ENCODE results near the gene PIK3R4.

Gene PIK3R4

DNA sequence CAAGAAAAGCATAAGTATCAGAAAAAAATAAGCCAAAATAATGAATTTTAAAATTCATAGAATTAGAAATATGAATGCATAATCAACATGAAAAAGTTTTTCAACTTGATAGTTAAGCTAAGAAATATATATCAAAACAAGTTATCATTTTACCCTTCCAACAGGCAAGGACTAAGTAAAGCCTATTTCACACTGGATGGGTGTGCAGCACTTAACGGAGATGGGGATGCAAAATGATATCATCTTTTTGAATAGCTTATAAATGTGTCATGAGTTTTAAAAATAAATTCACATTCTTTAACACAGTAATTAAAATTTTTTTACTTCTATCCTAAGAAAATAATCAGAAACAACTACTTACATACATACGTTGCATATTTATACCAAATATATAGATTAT, 20.9 kb downstream of the PIK3R4 start:
- Histone ChIP-seq H3K36me3 (ENCODE audit: control insufficient read depth in 1 of 2, insufficient read depth in 2 of 2, low read length in 2 of 2) (peaks cover 0 to 3% of the 10 kb centered on the region in 2 donors), H3K9ac (ENCODE audit: low read depth in 1 of 2, low read length in 2 of 2) (no peak overlapping the region), H3K9me3 (ENCODE audit: control insufficient read depth in 1 of 2, low read length in 2 of 2) (no peaks in the 10 kb centered on the region), H3K27me3 (ENCODE audit: control insufficient read depth in 1 of 2, insufficient read depth in 2 of 2, low read length in 2 of 2) (no peaks in the 10 kb centered on the region), H3K4me1 (ENCODE audit: control insufficient read depth in 1 of 2, insufficient read depth in 2 of 2, low read length in 2 of 2) (peaks cover 0 to 4% of the 10 kb centered on the region in 2 donors), H3K27ac (ENCODE audit: low read depth, low read length) (no peak overlapping the region), H3K4me3 (ENCODE audit: low read depth in 1 of 2, low read length in 2 of 2) (no peak overlapping the region)

GRCh38 chr3:130715616-130716015, 31.0 kb downstream of the PIK3R4 start:
- Histone ChIP-seq H3K36me3 (ENCODE audit: control insufficient read depth in 1 of 2, insufficient read depth in 2 of 2, low read length in 2 of 2) (peaks cover 2 to 12% of the 10 kb centered on the region in 2 donors), H3K9me3 (ENCODE audit: control insufficient read depth in 1 of 2, low read length in 2 of 2) (no peaks in the 10 kb centered on the region), H3K4me3 (ENCODE audit: low read depth in 1 of 2, low read length in 2 of 2) (no peak overlapping the region), H3K9ac (ENCODE audit: low read depth in 1 of 2, low read length in 2 of 2) (no peak overlapping the region), H3K4me1 (ENCODE audit: control insufficient read depth in 1 of 2, insufficient read depth in 2 of 2, low read length in 2 of 2) (no peaks in the 10 kb centered on the region), H3K27me3 (ENCODE audit: control insufficient read depth in 1 of 2, insufficient read depth in 2 of 2, low read length in 2 of 2) (no peaks in the 10 kb centered on the region), H3K27ac (ENCODE audit: low read depth, low read length) (no peak overlapping the region)

GRCh38 chr3:130712718-130713423, 33.8 kb downstream of the PIK3R4 start:
- Histone ChIP-seq H3K27me3 (ENCODE audit: control insufficient read depth in 1 of 2, insufficient read depth in 2 of 2, low read length in 2 of 2) (no peaks in the 10 kb centered on the region), H3K4me1 (ENCODE audit: control insufficient read depth in 1 of 2, insufficient read depth in 2 of 2, low read length in 2 of 2) (no peaks in the 10 kb centered on the region), H3K9me3 (ENCODE audit: control insufficient read depth in 1 of 2, low read length in 2 of 2) (no peaks in the 10 kb centered on the region), H3K27ac (ENCODE audit: low read depth, low read length) (no peak overlapping the region), H3K36me3 (ENCODE audit: control insufficient read depth in 1 of 2, insufficient read depth in 2 of 2, low read length in 2 of 2) (peaks cover 2 to 12% of the 10 kb centered on the region in 2 donors), H3K4me3 (ENCODE audit: low read depth in 1 of 2, low read length in 2 of 2) (no peak overlapping the region), H3K9ac (ENCODE audit: low read depth in 1 of 2, low read length in 2 of 2) (no peak overlapping the region)

GRCh38 chr3:130711565-130712324, 34.9 kb downstream of the PIK3R4 start:
- no peak overlapping the region for H3K9ac ChIP-seq (ENCODE audit: low read depth in 1 of 2, low read length in 2 of 2)
- H3K4me3 ChIP-seq (ENCODE audit: low read depth in 1 of 2, low read length in 2 of 2) = no peak overlapping the region
- H3K27me3 ChIP-seq (ENCODE audit: control insufficient read depth in 1 of 2, insufficient read depth in 2 of 2, low read length in 2 of 2) = no peaks in the 10 kb centered on the region
- no peaks in the 10 kb centered on the region for H3K4me1 ChIP-seq (ENCODE audit: control insufficient read depth in 1 of 2, insufficient read depth in 2 of 2, low read length in 2 of 2)
- H3K36me3 ChIP-seq (ENCODE audit: control insufficient read depth in 1 of 2, insufficient read depth in 2 of 2, low read length in 2 of 2) = peaks cover 2 to 16% of the 10 kb centered on the region in 2 donors
- no peaks in the 10 kb centered on the region for H3K9me3 ChIP-seq (ENCODE audit: control insufficient read depth in 1 of 2, low read length in 2 of 2)
- no peak overlapping the region for H3K27ac ChIP-seq (ENCODE audit: low read depth, low read length)

GRCh38 chr3:130709671-130710070, 37.0 kb downstream of the PIK3R4 start:
- Histone ChIP-seq H3K27me3 (ENCODE audit: control insufficient read depth in 1 of 2, insufficient read depth in 2 of 2, low read length in 2 of 2) (no peaks in the 10 kb centered on the region), H3K4me3 (ENCODE audit: low read depth in 1 of 2, low read length in 2 of 2) (no peak overlapping the region), H3K27ac (ENCODE audit: low read depth, low read length) (no peak overlapping the region), H3K4me1 (ENCODE audit: control insufficient read depth in 1 of 2, insufficient read depth in 2 of 2, low read length in 2 of 2) (no peaks in the 10 kb centered on the region), H3K9me3 (ENCODE audit: control insufficient read depth in 1 of 2, low read length in 2 of 2) (no peaks in the 10 kb centered on the region), H3K36me3 (ENCODE audit: control insufficient read depth in 1 of 2, insufficient read depth in 2 of 2, low read length in 2 of 2) (peaks cover 6 to 14% of the 10 kb centered on the region in 2 donors), H3K9ac (ENCODE audit: low read depth in 1 of 2, low read length in 2 of 2) (no peak overlapping the region)

GRCh38 chr3:130707902-130708601, 38.6 kb downstream of the PIK3R4 start:
- Histone ChIP-seq H3K36me3 (ENCODE audit: control insufficient read depth in 1 of 2, insufficient read depth in 2 of 2, low read length in 2 of 2) (peaks cover 11 to 21% of the 10 kb centered on the region in 2 donors), H3K9me3 (ENCODE audit: control insufficient read depth in 1 of 2, low read length in 2 of 2) (no peaks in the 10 kb centered on the region)

DNA sequence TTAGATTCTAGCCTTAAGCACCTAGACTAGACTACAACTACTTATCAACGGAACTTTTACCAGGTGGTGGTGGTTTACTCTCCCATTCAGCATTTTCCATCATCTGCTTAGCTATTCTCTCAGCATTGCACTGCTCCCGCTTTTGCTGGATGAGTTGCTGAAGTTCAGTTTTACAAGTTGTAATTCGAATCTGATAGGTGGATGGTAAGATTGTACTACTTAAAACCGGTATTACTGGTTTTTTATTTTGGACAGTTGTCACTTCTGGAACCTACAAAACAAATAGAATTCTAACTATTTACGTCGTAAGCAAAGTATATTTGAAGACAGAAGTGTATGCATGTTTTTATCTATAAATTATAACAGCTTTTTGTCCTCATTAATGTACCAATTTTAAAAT, 41.1 kb downstream of the PIK3R4 start:
- Histone ChIP-seq H3K27me3 (ENCODE audit: control insufficient read depth in 1 of 2, insufficient read depth in 2 of 2, low read length in 2 of 2) (no peaks in the 10 kb centered on the region), H3K27ac (ENCODE audit: low read depth, low read length) (no peak overlapping the region), H3K36me3 (ENCODE audit: control insufficient read depth in 1 of 2, insufficient read depth in 2 of 2, low read length in 2 of 2) (peaks cover 11 to 29% of the 10 kb centered on the region in 2 donors), H3K9ac (ENCODE audit: low read depth in 1 of 2, low read length in 2 of 2) (no peak overlapping the region), H3K9me3 (ENCODE audit: control insufficient read depth in 1 of 2, low read length in 2 of 2) (no peaks in the 10 kb centered on the region), H3K4me1 (ENCODE audit: control insufficient read depth in 1 of 2, insufficient read depth in 2 of 2, low read length in 2 of 2) (no peaks in the 10 kb centered on the region), H3K4me3 (ENCODE audit: low read depth in 1 of 2, low read length in 2 of 2) (no peak overlapping the region)

More at GRCh38 chr3:130707902-130708601, 38.6 kb downstream of the PIK3R4 start:
- no peak overlapping the region for H3K9ac ChIP-seq (ENCODE audit: low read depth in 1 of 2, low read length in 2 of 2)
- H3K27ac ChIP-seq (ENCODE audit: low read depth, low read length) = no peak overlapping the region
- no peaks in the 10 kb centered on the region for H3K4me1 ChIP-seq (ENCODE audit: control insufficient read depth in 1 of 2, insufficient read depth in 2 of 2, low read length in 2 of 2)
- no peaks in the 10 kb centered on the region for H3K27me3 ChIP-seq (ENCODE audit: control insufficient read depth in 1 of 2, insufficient read depth in 2 of 2, low read length in 2 of 2)
- no peak overlapping the region for H3K4me3 ChIP-seq (ENCODE audit: low read depth in 1 of 2, low read length in 2 of 2)

- peaks cover 17 to 38% of the 10 kb centered on the region in 2 donors for H3K36me3 ChIP-seq (ENCODE audit: control insufficient read depth in 1 of 2, insufficient read depth in 2 of 2, low read length in 2 of 2)
- H3K27me3 ChIP-seq (ENCODE audit: control insufficient read depth in 1 of 2, insufficient read depth in 2 of 2, low read length in 2 of 2) = no peaks in the 10 kb centered on the region
- no peak overlapping the region for H3K27ac ChIP-seq (ENCODE audit: low read depth, low read length)
- no peak overlapping the region for H3K9ac ChIP-seq (ENCODE audit: low read depth in 1 of 2, low read length in 2 of 2)
- no peak overlapping the region for H3K4me3 ChIP-seq (ENCODE audit: low read depth in 1 of 2, low read length in 2 of 2)
- H3K4me1 ChIP-seq (ENCODE audit: control insufficient read depth in 1 of 2, insufficient read depth in 2 of 2, low read length in 2 of 2) = no peaks in the 10 kb centered on the region
- no peaks in the 10 kb centered on the region for H3K9me3 ChIP-seq (ENCODE audit: control insufficient read depth in 1 of 2, low read length in 2 of 2)
These were observed 43.6 kb downstream of the PIK3R4 start for GRCh38 chr3:130702985-130703384.

- no peaks in the 10 kb centered on the region for H3K4me1 ChIP-seq (ENCODE audit: control insufficient read depth in 1 of 2, insufficient read depth in 2 of 2, low read length in 2 of 2)
- no peak overlapping the region for H3K4me3 ChIP-seq (ENCODE audit: low read depth in 1 of 2, low read length in 2 of 2)
- no peak overlapping the region for H3K27ac ChIP-seq (ENCODE audit: low read depth, low read length)
- H3K9ac ChIP-seq (ENCODE audit: low read depth in 1 of 2, low read length in 2 of 2) = no peak overlapping the region
- no peaks in the 10 kb centered on the region for H3K9me3 ChIP-seq (ENCODE audit: control insufficient read depth in 1 of 2, low read length in 2 of 2)
- H3K27me3 ChIP-seq (ENCODE audit: control insufficient read depth in 1 of 2, insufficient read depth in 2 of 2, low read length in 2 of 2) = no peaks in the 10 kb centered on the region
- H3K36me3 ChIP-seq (ENCODE audit: control insufficient read depth in 1 of 2, insufficient read depth in 2 of 2, low read length in 2 of 2) = peaks cover 17 to 30% of the 10 kb centered on the region in 2 donors
These were observed 46.1 kb downstream of the PIK3R4 start for GRCh38 chr3:130700541-130700940.

GRCh38 chr3:130699765-130700164, 46.9 kb downstream of the PIK3R4 start:
- Histone ChIP-seq H3K36me3 (ENCODE audit: control insufficient read depth in 1 of 2, insufficient read depth in 2 of 2, low read length in 2 of 2) (peaks cover 14 to 29% of the 10 kb centered on the region in 2 donors), H3K27me3 (ENCODE audit: control insufficient read depth in 1 of 2, insufficient read depth in 2 of 2, low read length in 2 of 2) (no peaks in the 10 kb centered on the region), H3K9me3 (ENCODE audit: control insufficient read depth in 1 of 2, low read length in 2 of 2) (no peaks in the 10 kb centered on the region), H3K9ac (ENCODE audit: low read depth in 1 of 2, low read length in 2 of 2) (no peak overlapping the region), H3K4me1 (ENCODE audit: control insufficient read depth in 1 of 2, insufficient read depth in 2 of 2, low read length in 2 of 2) (no peaks in the 10 kb centered on the region), H3K27ac (ENCODE audit: low read depth, low read length) (no peak overlapping the region), H3K4me3 (ENCODE audit: low read depth in 1 of 2, low read length in 2 of 2) (no peak overlapping the region)
